HFFc6 (cell line): ENCODE results near the gene UBC. TPM values are rescaled to one million over a fixed set of nuclear protein-coding genes. Genes with fewer than 3 reads are reported as not detected.
A peak's percentile ranks its signal among the peaks of the same experiment; 100 is the strongest.

Source experiments
- DNase-seq: peaks from one replicate; pipeline ENCODE4 v3.0.0-alpha.2; 2018
- H3K27ac Mint-ChIP-seq: 2 replicates; pipeline ENCODE4 v1.8.0; 2020; ENCODE audit warnings: mild to moderate bottlenecking, mixed read lengths
- H3K27me3 Mint-ChIP-seq: 2 replicates; pipeline ENCODE4 v1.8.0; 2021; ENCODE audit warnings: mild to moderate bottlenecking, moderate library complexity, mixed read lengths; ENCODE audit not compliant: insufficient read depth
- H3K36me3 Mint-ChIP-seq: 2 replicates; pipeline ENCODE4 v1.8.0; 2021; ENCODE audit warnings: low read depth, mixed read lengths
- H3K4me1 Mint-ChIP-seq: 2 replicates; pipeline ENCODE4 v1.8.0; 2020; ENCODE audit warnings: low read depth, mixed read lengths
- H3K4me3 Mint-ChIP-seq: 2 replicates; pipeline ENCODE4 v1.8.0; 2020; ENCODE audit warnings: mild to moderate bottlenecking, moderate library complexity, mixed read lengths
- H3K9me3 Mint-ChIP-seq: 2 replicates; pipeline ENCODE4 v1.8.0; 2020; ENCODE audit warnings: mild to moderate bottlenecking, mixed read lengths
- CTCF ChIP-seq: fragments of 200-600 bp; sonication (generic); IDR thresholded peaks from 2 replicates; pipeline ENCODE4 v1.5.0; 2021; ENCODE audit warnings: antibody characterized with exemption, mild to moderate bottlenecking
- total RNA-seq, 6 experiments: library from RNA; stranded (reverse); fragmentation: NEBNext Ultra II Directional; extraction: Animal tissue kit (Norgen Biotek cat#: 25700); gene quantifications; 2 replicates in 1 of 6; 3 replicates in 5 of 6; pipeline ENCODE4 v1.2.3, GENCODE V29; 2021

Gene UBC
- total RNA-seq, 6 experiments from 2014 or later, result 1,112 to 1,171 (median 1,143) TPM

GRCh38 chr12:124910561-124911478 lies 3.6 kb downstream of the UBC start:
- H3K27me3 Mint-ChIP-seq, result peaks cover 57% of the 10 kb centered on the region
- peaks cover 40% of the 10 kb centered on the region for H3K36me3 Mint-ChIP-seq
- H3K9me3 Mint-ChIP-seq, result peaks cover 30% of the 10 kb centered on the region
- no peak for TF ChIP-seq CTCF
- H3K27ac Mint-ChIP-seq, result peak overlapping the region; percentile 83
- H3K4me1 Mint-ChIP-seq, result peaks cover 55% of the 10 kb centered on the region
- peak overlapping the region; percentile 84 for H3K4me3 Mint-ChIP-seq
- peak; percentile 65 for DNase-seq

- DNase-seq, result peak; percentile 50
- H3K27me3 Mint-ChIP-seq, result peaks cover 57% of the 10 kb centered on the region
- H3K4me3 Mint-ChIP-seq, result peak overlapping the region; percentile 84
- H3K36me3 Mint-ChIP-seq, result peaks cover 40% of the 10 kb centered on the region
- H3K4me1 Mint-ChIP-seq, result peaks cover 54% of the 10 kb centered on the region
- no peak for TF ChIP-seq CTCF
- H3K9me3 Mint-ChIP-seq, result peaks cover 30% of the 10 kb centered on the region
- peak overlapping the region; percentile 83 for H3K27ac Mint-ChIP-seq
Observed at GRCh38 chr12:124909831-124910560, 4.5 kb downstream of the UBC start.

GRCh38 chr12:124906606-124907261 lies 7.7 kb downstream of the UBC start:
- peaks cover 14% of the 10 kb centered on the region for H3K36me3 Mint-ChIP-seq
- peaks cover 7% of the 10 kb centered on the region; the same call in 1 of the 2 replicates for H3K9me3 Mint-ChIP-seq
- H3K4me3 Mint-ChIP-seq, result peak overlapping the region; percentile 26
- peaks cover 32% of the 10 kb centered on the region for H3K27me3 Mint-ChIP-seq
- DNase-seq, result peak; percentile 91
- H3K27ac Mint-ChIP-seq, result peak overlapping the region; percentile 21
- TF ChIP-seq CTCF, result peak; percentile 98
- peaks cover 50% of the 10 kb centered on the region for H3K4me1 Mint-ChIP-seq

GRCh38 chr12:124904306-124905098 lies 9.9 kb downstream of the UBC start:
- DNase-seq, result peak; percentile 95

More at GRCh38 chr12:124904306-124905098, 9.9 kb downstream of the UBC start:
- Mint-ChIP-seq H3K36me3 (no peaks in the 10 kb centered on the region), H3K9me3 (no peaks in the 10 kb centered on the region; the same call in 1 of the 2 replicates), H3K27ac (peak overlapping the region; percentile 90), H3K4me3 (peak overlapping the region; percentile 80), H3K4me1 (peaks cover 46% of the 10 kb centered on the region), H3K27me3 (peaks cover 11% of the 10 kb centered on the region)
- no peak for TF ChIP-seq CTCF
